Colonic mucosa (tissue), 4 donors: Measurements from ENCODE around the gene CTIF. TPM values are rescaled to one million over a fixed set of nuclear protein-coding genes. Genes with fewer than 3 reads are reported as not detected.
A peak's percentile ranks its signal among the peaks of the same experiment; 100 is the strongest.

Experiments used
- DNase-seq: peaks from one replicate; pipeline ENCODE4 v3.0.0-alpha.2; 2020
- H3K27ac ChIP-seq: fragments of 200-600 bp; one replicate; pipeline ENCODE4 v1.8.0; 2021
- H3K27me3 ChIP-seq: fragments of 200-600 bp; one replicate; pipeline ENCODE4 v1.8.0; 2021
- H3K36me3 ChIP-seq: fragments of 200-600 bp; one replicate; pipeline ENCODE4 v1.8.0; 2021
- H3K4me1 ChIP-seq: fragments of 200-600 bp; one replicate; pipeline ENCODE4 v1.8.0; 2021; ENCODE audit warnings: mild to moderate bottlenecking
- H3K4me3 ChIP-seq: fragments of 200-600 bp; one replicate; pipeline ENCODE4 v1.8.0; 2021
- H3K9ac ChIP-seq, 2 donors: one replicate each; pipeline ENCODE4 v1.7.0; 2013; ENCODE audit warnings: control low read depth in 2 of 2, low read depth in 2 of 2, low read length in 2 of 2
- H3K9me3 ChIP-seq: fragments of 200-600 bp; one replicate; pipeline ENCODE4 v1.8.0; 2021
- intact Hi-C: fragments of 100-400 bp; cut with DNase I; formaldehyde crosslinking; loops from one replicate; pipeline ENCODE4 v1.14.1; 2022
- total RNA-seq, 2 donors: library from RNA; stranded (reverse); fragmentation: NEBNext Ultra II Directional in 1 of 2; extraction: Animal tissue kit (Norgen Biotek cat#: 25700) in 1 of 2; gene quantifications; one replicate each; pipeline ENCODE4 v1.2.1, GENCODE V29; 2021
- TF ChIP-seq, protein P1 (sequence below): fragments of 200-600 bp; IDR thresholded peaks from one replicate; pipeline ENCODE4 v1.8.0; 2022; ENCODE audit warnings: antibody characterized with exemption, mild to moderate bottlenecking
- donor health status: healthy.
- donor health status: DM: no; HTN: no; CAD: no.
- donor health status: DM: no; HTN: no; CAD: no.

CTIF gene
- 10 to 100 TPM; 13.0 to 16.7 TPM for total RNA-seq

DNA sequence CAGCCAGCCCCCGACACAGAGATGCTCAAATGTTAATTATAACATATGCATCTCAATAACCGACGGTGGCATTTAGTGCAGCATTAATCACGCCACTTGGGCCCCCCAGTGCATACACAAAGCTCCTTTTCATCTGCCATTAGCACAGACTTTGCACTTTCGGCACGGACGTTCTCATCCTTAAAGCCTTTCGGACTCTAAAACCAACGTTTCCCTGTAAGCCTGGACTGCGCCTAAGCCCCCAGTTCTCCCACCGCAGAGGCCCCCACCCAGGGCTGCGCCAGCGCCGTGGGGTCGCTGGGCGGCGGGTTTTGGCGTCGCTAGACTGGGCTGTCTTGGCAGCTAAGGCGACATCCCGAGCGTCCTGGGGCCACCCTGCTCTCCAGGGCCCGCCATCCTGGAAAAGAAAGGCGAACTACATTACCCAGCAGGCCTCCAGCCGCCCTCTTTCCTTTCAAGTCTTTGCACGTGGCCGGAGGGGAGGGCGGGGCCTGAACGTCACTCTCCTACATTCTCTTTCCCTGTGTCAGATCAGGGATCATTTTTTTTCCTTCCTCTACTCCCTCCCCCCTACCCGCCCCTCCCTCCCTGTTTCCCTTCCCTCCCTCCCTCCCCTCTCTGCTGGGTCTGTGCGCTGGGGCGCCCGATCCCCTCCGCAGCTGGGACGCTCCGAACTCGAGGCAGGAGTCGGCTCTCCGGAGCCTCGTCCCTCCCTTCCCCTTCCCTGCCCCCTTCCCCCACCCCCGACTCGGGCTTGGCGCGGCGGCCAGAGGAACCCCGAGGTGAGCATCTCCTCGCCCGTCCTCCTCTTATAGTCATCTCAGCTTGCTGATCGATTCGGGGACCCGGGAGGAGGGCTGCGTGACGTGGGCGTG, at the start of gene CTIF:
TSS of gene CTIF (plus strand) at position 501 of the 875 bp plus-strand sequence. CDS start 80,535 bp downstream, outside the sequence.
- intact Hi-C loops: no loop called here
- peak; percentile 97 for DNase-seq
- H3K4me3 ChIP-seq: peak within 1 kb of the TSS; percentile 73

DNA sequence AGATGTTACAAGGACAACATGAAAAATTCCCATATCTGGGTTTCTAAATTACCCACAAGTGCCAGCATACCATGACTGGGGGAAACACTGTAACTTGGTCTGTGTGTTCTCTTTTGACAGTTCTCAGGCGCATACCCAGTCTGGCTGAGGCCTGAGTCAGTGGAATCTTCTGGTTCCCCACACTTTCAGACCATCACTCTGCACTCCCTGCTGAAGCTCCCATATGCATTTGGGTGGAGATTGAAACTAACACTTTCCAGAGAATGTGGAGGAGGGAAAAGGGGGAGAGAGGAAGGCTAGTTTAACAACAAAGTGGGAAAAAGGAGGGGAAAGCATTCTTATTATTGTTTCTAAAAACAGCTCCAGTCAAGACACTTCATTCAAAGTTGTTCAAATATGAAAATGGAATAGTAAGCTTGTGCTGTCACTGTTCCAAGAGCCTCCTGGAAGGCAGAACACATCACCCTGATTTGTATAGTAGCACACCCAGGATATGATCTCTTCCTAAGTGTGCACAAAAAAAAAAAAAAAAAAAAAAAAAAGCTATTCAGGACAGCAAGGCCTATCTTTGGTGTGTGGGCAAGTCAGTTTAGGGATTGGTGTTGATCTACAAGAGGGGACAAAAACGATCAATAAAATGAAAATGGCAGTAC, 48.1 kb upstream of the CTIF start:
- H3K9ac ChIP-seq: no peak overlapping the region
- TF ChIP-seq, protein P1, sequence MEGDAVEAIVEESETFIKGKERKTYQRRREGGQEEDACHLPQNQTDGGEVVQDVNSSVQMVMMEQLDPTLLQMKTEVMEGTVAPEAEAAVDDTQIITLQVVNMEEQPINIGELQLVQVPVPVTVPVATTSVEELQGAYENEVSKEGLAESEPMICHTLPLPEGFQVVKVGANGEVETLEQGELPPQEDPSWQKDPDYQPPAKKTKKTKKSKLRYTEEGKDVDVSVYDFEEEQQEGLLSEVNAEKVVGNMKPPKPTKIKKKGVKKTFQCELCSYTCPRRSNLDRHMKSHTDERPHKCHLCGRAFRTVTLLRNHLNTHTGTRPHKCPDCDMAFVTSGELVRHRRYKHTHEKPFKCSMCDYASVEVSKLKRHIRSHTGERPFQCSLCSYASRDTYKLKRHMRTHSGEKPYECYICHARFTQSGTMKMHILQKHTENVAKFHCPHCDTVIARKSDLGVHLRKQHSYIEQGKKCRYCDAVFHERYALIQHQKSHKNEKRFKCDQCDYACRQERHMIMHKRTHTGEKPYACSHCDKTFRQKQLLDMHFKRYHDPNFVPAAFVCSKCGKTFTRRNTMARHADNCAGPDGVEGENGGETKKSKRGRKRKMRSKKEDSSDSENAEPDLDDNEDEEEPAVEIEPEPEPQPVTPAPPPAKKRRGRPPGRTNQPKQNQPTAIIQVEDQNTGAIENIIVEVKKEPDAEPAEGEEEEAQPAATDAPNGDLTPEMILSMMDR: no peak
- no peak for DNase-seq
- H3K9me3 ChIP-seq: no peaks in the 10 kb centered on the region
- H3K4me1 ChIP-seq: no peaks in the 10 kb centered on the region
- intact Hi-C loops: no loop called here
- no peaks in the 10 kb centered on the region for H3K27me3 ChIP-seq
- no peak overlapping the region for H3K4me3 ChIP-seq
- no peak overlapping the region for H3K27ac ChIP-seq
- no peaks in the 10 kb centered on the region for H3K36me3 ChIP-seq

More for the DNA sequence above, at the start of gene CTIF:
- Histone ChIP-seq H3K27ac (peak within 1 kb of the TSS; percentile 34), H3K36me3 (no peaks in the 10 kb centered on the region), H3K9ac (peak within 1 kb of the TSS; percentile 71 to 82), H3K27me3 (no peaks in the 10 kb centered on the region), H3K4me1 (no peaks in the 10 kb centered on the region), H3K9me3 (no peaks in the 10 kb centered on the region)
- TF ChIP-seq, protein P1: no peak

DNA sequence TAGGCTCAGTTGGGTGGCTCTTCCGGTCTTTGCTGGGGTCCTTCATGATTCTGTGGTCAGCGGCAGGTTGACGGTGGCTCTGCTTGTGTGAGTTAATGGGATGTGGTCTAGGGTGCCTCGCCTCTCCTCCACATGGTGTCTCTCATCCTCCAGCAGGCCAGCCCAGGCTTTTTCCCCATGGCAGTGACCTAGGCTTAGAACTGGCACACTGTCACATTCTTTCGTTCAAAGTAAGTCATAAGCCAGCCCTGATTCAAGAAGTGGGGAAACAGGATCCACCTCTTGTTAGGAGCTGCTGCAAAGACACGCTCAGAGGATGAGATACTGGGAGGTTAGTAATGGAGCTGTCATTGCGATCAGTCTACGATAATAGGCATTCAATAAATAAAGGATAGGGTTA, 46.0 kb upstream of the CTIF start:
- Histone ChIP-seq H3K27me3 (no peaks in the 10 kb centered on the region), H3K36me3 (no peaks in the 10 kb centered on the region), H3K27ac (no peak overlapping the region), H3K4me1 (no peaks in the 10 kb centered on the region), H3K4me3 (no peak overlapping the region), H3K9me3 (no peaks in the 10 kb centered on the region), H3K9ac (no peak overlapping the region)
- intact Hi-C loops: no loop called here
- no peak for DNase-seq
- TF ChIP-seq, protein P1: no peak

DNA sequence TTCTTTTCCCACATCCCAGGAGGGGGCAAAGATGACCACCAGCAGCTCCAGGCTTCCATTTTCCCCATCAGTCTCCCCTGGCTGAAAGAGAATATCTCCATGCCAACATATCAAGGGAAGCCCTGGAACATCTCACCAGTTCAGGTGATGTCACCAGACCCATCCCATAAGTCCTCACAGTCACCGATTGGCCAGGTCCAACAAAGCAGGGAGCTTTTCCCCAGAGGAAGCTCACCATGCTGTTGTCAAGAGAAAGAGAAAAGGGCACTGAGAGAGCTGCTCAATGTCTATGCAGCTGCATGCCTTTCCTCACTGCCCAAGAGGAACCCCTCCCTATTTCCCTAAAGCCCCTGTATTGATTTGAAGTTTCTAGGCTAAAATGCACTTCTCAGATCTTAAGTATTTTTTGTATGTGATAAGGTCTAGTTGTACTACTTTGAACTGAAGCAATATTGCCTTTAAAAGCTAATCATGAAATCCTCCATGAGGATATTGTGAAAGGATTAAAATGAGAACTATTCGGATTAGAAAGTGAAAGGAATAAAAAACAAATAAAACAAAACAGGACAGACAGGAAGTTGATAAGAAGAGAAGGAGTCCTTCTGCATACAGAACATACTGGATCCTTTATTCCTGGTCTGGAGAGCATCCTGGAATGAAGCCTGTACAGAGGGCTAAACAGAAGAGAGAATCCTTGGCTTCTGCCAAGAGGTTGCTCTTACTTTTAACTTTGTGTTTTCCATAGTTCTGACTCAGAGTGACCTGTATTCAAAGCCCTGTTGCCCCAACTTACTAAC, 45.2 kb upstream of the CTIF start:
- Histone ChIP-seq H3K27me3 (no peaks in the 10 kb centered on the region), H3K4me3 (no peak overlapping the region), H3K4me1 (no peaks in the 10 kb centered on the region), H3K27ac (no peak overlapping the region), H3K36me3 (no peaks in the 10 kb centered on the region), H3K9me3 (no peaks in the 10 kb centered on the region), H3K9ac (no peak overlapping the region)
- TF ChIP-seq, protein P1: no peak
- DNase-seq: no peak
- intact Hi-C loops: no loop called here

DNA sequence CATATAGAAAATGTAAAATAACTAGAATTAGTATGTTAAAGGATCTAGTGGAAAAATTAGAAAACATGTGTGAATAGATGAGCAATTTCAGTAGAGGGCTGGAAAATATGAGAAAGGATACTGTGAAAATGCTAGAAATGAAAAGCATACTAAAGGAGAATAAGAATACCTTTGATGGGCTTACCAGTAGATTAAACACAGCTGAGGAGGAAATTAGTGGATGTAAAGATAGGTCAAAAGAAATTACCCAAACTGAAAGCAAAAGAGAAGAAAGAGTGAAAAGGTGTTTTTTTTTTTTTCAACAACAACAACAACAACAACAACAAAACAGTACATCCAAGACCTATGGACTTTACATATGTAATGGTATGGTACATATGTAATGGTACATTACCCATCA, 41.0 kb upstream of the CTIF start:
- Histone ChIP-seq H3K4me3 (no peak overlapping the region), H3K36me3 (no peaks in the 10 kb centered on the region), H3K4me1 (no peaks in the 10 kb centered on the region), H3K27ac (no peak overlapping the region), H3K9me3 (no peaks in the 10 kb centered on the region), H3K9ac (no peak overlapping the region), H3K27me3 (no peaks in the 10 kb centered on the region)
- TF ChIP-seq, protein P1: no peak
- intact Hi-C loops: no loop called here
- DNase-seq: no peak
